Left lobe of liver (tissue), 2 donors: ENCODE results near the gene RESP18. TPM values are rescaled to one million over a fixed set of nuclear protein-coding genes. Genes with fewer than 3 reads are reported as not detected.
A peak's percentile ranks its signal among the peaks of the same experiment; 100 is the strongest.

Experiments
- ATAC-seq: fragments of 200-7000 bp; cut with Tn5 transposase; one replicate; pipeline ENCODE4 v1.9.1; 2020; ENCODE audit warnings: mild to moderate bottlenecking, moderate library complexity
- DNase-seq: peaks from one replicate; pipeline ENCODE4 v3.0.0-alpha.2; 2020; ENCODE audit warnings: low spot score
- total RNA-seq: library from RNA; stranded (reverse); gene quantifications from one replicate; pipeline ENCODE4 v1.2.1, GENCODE V29; 2021
- donor health status: DM: no; HTN: no; CAD: no; lungs with moderate emphysema.
- donor health status: DM: no; HTN: yes; CAD: no.

RESP18 gene
- total RNA-seq, 1 donor from 2014 or later = not detected

- ATAC-seq = peak; percentile 17
- no peak for DNase-seq
These were observed 52.5 kb downstream of the RESP18 start for GRCh38 chr2:219279916-219280516.

GRCh38 chr2:219279151-219279915 is 53.2 kb downstream of the RESP18 start, which contains the start of gene DNAJB2:
Gene DNAJB2 (plus strand): TSS chr2:219279366. CDS start chr2:219279834, 468 bp downstream.
- DNase-seq (peak; percentile 99), ATAC-seq (peak; percentile 92)

GRCh38 chr2:219278655-219279150 is 53.8 kb downstream of the RESP18 start:
- DNase-seq (no peak), ATAC-seq (peak; percentile 40)

GRCh38 chr2:219277703-219278654 is 54.6 kb downstream of the RESP18 start:
- ATAC-seq = peak; percentile 73
- DNase-seq = peak; percentile 85

Other genes starting within 250 kb of the RESP18 start
- 7.8 TPM for gene NHEJ1, start 171.9 kb downstream of the RESP18 start, total RNA-seq
- gene SLC23A3, start 162.7 kb downstream of the RESP18 start, total RNA-seq = 2.8 TPM
- 31.2 TPM for gene CNPPD1, start 155.8 kb downstream of the RESP18 start, total RNA-seq
- 54.8 TPM for gene RETREG2, start 154.5 kb downstream of the RESP18 start, total RNA-seq
- 28.6 TPM for gene ZFAND2B, start 126.0 kb downstream of the RESP18 start, total RNA-seq
- 53.5 TPM for gene ABCB6, start 113.8 kb downstream of the RESP18 start, total RNA-seq
- gene ATG9A, start 103.1 kb downstream of the RESP18 start, total RNA-seq = 45.8 TPM
- gene ANKZF1, start 102.9 kb downstream of the RESP18 start, total RNA-seq = 22.1 TPM
- 3.1 TPM for gene GLB1L, start 87.3 kb downstream of the RESP18 start, total RNA-seq
- gene STK16, start 87.3 kb downstream of the RESP18 start, total RNA-seq = 24.4 TPM
- not detected for gene TUBA4B, start 79.5 kb downstream of the RESP18 start, total RNA-seq
- gene TUBA4A, start 78.8 kb downstream of the RESP18 start, total RNA-seq = 29.0 TPM
- gene DNAJB2, start 53.4 kb downstream of the RESP18 start, total RNA-seq = 40.9 TPM
- not detected for gene PTPRN, start 23.3 kb downstream of the RESP18 start, total RNA-seq
- 37.4 TPM for gene DNPEP, start 55.2 kb upstream of the RESP18 start, total RNA-seq
- 1.8 TPM for gene DES, start 85.6 kb upstream of the RESP18 start, total RNA-seq
- gene SPEG, start 102.1 kb upstream of the RESP18 start, total RNA-seq = 1.5 TPM
- 43.4 TPM for gene GMPPA, start 166.1 kb upstream of the RESP18 start, total RNA-seq
- gene ASIC4, start 181.7 kb upstream of the RESP18 start, total RNA-seq = 0.05 TPM
- 55.1 TPM for gene CHPF, start 211.1 kb upstream of the RESP18 start, total RNA-seq
- 2.1 TPM for gene TMEM198, start 211.3 kb upstream of the RESP18 start, total RNA-seq
- 43.6 TPM for gene OBSL1, start 238.8 kb upstream of the RESP18 start, total RNA-seq
- 0.20 TPM for gene INHA, start 239.6 kb upstream of the RESP18 start, total RNA-seq